ENCODE results near the gene CDH4.

CDH4 gene

DNA sequence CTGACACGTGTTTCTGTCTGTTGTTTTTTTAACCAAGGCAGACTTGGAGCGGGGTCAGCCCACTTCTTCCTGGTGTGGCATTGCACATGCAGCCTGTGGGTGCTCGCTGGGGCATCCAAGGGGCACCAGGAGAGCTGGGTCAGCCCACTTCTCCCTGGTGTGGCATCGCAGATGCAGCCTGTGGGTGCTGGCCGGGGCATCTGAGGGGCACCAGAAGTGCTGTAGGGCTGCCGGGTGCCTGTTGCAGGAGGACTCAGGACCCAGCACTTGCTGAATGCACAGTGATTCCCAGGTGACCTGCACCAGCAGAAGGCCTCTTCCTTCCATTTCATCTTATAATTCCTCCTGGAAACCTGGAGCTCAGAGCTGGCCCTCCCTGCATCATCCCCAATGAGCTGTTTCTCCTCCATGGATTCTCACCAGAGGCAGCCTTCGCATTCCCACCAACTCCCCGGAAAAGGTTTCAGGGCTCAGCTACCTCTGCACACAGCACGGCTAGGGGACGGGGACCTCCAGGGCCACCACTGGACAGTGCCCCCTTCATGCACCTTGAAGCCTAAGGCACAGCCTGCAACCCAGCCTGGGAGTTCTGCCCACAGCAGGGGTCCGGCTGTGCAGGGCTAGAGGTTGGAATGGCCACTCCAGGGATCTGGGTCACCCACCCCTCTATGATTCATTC is 594.8 kb downstream of the CDH4 start:
- H3K4me1 ChIP-seq (ENCODE audit: control insufficient read depth in 1 of 2, insufficient read depth in 2 of 2, low read length in 2 of 2) = no peaks in the 10 kb centered on the region
- no peaks in the 10 kb centered on the region for H3K9me3 ChIP-seq (ENCODE audit: control insufficient read depth in 1 of 2, low read length in 2 of 2)
- no peak overlapping the region for H3K9ac ChIP-seq (ENCODE audit: low read depth in 1 of 2, low read length in 2 of 2)
- no peaks in the 10 kb centered on the region for H3K27me3 ChIP-seq (ENCODE audit: control insufficient read depth in 1 of 2, insufficient read depth in 2 of 2, low read length in 2 of 2)
- no peak overlapping the region for H3K4me3 ChIP-seq (ENCODE audit: low read depth in 1 of 2, low read length in 2 of 2)
- H3K27ac ChIP-seq (ENCODE audit: low read depth, low read length) = no peak overlapping the region
- H3K36me3 ChIP-seq (ENCODE audit: control insufficient read depth in 1 of 2, insufficient read depth in 2 of 2, low read length in 2 of 2) = no peaks in the 10 kb centered on the region

DNA sequence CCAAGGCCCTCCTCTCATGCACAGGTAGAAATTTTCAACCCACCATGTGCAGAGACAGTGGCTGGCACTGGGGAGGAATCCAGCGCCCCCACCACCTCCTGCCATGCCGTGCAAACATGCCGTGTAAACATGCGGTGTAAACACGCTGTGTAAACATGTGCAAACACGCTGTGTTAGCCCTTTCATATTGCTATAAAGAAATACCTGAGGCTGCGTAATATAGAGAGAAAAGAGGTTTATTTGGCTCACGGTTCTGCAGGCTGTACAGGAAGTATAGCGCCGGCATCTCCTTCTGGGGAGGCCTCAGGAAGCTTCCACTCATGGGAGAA is 595.3 kb downstream of the CDH4 start:
- Histone ChIP-seq H3K36me3 (ENCODE audit: control insufficient read depth in 1 of 2, insufficient read depth in 2 of 2, low read length in 2 of 2) (no peaks in the 10 kb centered on the region), H3K4me3 (ENCODE audit: low read depth in 1 of 2, low read length in 2 of 2) (no peak overlapping the region), H3K9me3 (ENCODE audit: control insufficient read depth in 1 of 2, low read length in 2 of 2) (no peaks in the 10 kb centered on the region), H3K4me1 (ENCODE audit: control insufficient read depth in 1 of 2, insufficient read depth in 2 of 2, low read length in 2 of 2) (no peaks in the 10 kb centered on the region), H3K27ac (ENCODE audit: low read depth, low read length) (no peak overlapping the region), H3K9ac (ENCODE audit: low read depth in 1 of 2, low read length in 2 of 2) (no peak overlapping the region), H3K27me3 (ENCODE audit: control insufficient read depth in 1 of 2, insufficient read depth in 2 of 2, low read length in 2 of 2) (no peaks in the 10 kb centered on the region)

DNA sequence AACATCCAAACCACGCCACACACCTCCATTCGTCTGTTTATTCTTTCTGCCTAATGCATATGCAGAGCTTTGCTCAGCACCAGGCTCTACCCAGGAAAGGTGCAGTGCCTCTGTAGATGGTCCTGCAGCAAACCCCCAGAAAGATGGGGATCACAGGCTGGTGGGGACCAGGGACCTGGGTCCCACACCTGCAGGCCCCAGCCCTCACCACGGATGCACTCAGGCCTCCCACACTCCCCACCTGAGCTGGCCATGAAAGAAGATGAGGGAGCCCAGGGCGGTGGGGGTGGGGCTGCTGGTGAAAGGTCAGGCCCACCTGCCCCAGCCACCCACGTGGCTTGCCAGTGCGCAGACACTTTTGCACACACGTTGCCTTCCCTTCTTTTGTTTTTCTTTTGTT is 595.9 kb downstream of the CDH4 start:
- no peak overlapping the region for H3K9ac ChIP-seq (ENCODE audit: low read depth in 1 of 2, low read length in 2 of 2)
- no peaks in the 10 kb centered on the region for H3K4me1 ChIP-seq (ENCODE audit: control insufficient read depth in 1 of 2, insufficient read depth in 2 of 2, low read length in 2 of 2)
- no peak overlapping the region for H3K27ac ChIP-seq (ENCODE audit: low read depth, low read length)
- H3K4me3 ChIP-seq (ENCODE audit: low read depth in 1 of 2, low read length in 2 of 2) = no peak overlapping the region
- H3K9me3 ChIP-seq (ENCODE audit: control insufficient read depth in 1 of 2, low read length in 2 of 2) = no peaks in the 10 kb centered on the region
- H3K27me3 ChIP-seq (ENCODE audit: control insufficient read depth in 1 of 2, insufficient read depth in 2 of 2, low read length in 2 of 2) = no peaks in the 10 kb centered on the region
- H3K36me3 ChIP-seq (ENCODE audit: control insufficient read depth in 1 of 2, insufficient read depth in 2 of 2, low read length in 2 of 2) = no peaks in the 10 kb centered on the region

- H3K4me1 ChIP-seq (ENCODE audit: control insufficient read depth in 1 of 2, insufficient read depth in 2 of 2, low read length in 2 of 2) = no peaks in the 10 kb centered on the region
- H3K9me3 ChIP-seq (ENCODE audit: control insufficient read depth in 1 of 2, low read length in 2 of 2) = no peaks in the 10 kb centered on the region
- H3K9ac ChIP-seq (ENCODE audit: low read depth in 1 of 2, low read length in 2 of 2) = no peak overlapping the region
- H3K27me3 ChIP-seq (ENCODE audit: control insufficient read depth in 1 of 2, insufficient read depth in 2 of 2, low read length in 2 of 2) = no peaks in the 10 kb centered on the region
- no peak overlapping the region for H3K4me3 ChIP-seq (ENCODE audit: low read depth in 1 of 2, low read length in 2 of 2)
- H3K36me3 ChIP-seq (ENCODE audit: control insufficient read depth in 1 of 2, insufficient read depth in 2 of 2, low read length in 2 of 2) = no peaks in the 10 kb centered on the region
- no peak overlapping the region for H3K27ac ChIP-seq (ENCODE audit: low read depth, low read length)
Measured at GRCh38 chr20:61848851-61849250, 596.8 kb downstream of the CDH4 start.

DNA sequence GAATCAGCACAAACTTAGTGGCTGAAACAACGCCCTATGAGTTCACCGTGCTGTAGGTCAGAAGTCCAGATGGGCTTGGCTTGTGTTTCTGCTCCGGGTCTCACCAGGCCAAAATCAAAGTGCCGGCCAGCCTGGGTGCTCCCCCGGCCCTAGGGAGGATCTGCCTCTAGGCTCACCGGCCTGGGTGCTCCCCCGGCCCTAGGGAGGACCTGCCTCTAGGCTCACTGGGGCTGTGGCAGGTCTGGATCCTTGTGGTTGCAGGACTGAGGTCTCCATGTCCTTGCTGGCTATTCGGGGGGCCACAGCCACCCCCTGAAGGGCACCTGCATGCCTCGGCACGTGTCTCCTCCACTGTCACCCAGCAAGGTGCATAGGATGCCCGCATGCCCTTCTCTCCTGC is 597.3 kb downstream of the CDH4 start:
- Histone ChIP-seq H3K9me3 (ENCODE audit: control insufficient read depth in 1 of 2, low read length in 2 of 2) (no peaks in the 10 kb centered on the region), H3K4me1 (ENCODE audit: control insufficient read depth in 1 of 2, insufficient read depth in 2 of 2, low read length in 2 of 2) (no peaks in the 10 kb centered on the region), H3K36me3 (ENCODE audit: control insufficient read depth in 1 of 2, insufficient read depth in 2 of 2, low read length in 2 of 2) (no peaks in the 10 kb centered on the region), H3K27me3 (ENCODE audit: control insufficient read depth in 1 of 2, insufficient read depth in 2 of 2, low read length in 2 of 2) (no peaks in the 10 kb centered on the region), H3K27ac (ENCODE audit: low read depth, low read length) (no peak overlapping the region), H3K4me3 (ENCODE audit: low read depth in 1 of 2, low read length in 2 of 2) (no peak overlapping the region), H3K9ac (ENCODE audit: low read depth in 1 of 2, low read length in 2 of 2) (no peak overlapping the region)

DNA sequence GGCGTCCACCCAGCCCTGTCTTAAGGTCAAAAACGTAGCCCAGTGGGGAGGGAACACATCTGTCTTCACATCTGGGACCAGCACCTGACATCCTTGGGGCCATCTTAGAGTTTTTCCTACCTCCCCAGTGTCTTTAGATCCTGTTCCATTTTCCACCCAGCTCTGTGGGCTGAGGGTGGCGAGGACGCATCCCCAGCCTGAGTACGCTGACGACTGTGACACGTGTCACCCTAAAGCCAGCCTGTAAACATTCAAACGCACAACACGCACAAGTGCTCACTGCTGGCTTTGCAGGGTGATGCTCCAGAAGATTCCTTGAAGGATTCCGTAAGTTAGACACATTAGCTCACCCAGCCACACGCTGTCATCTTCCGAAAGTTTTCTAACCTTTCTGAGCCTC is 597.8 kb downstream of the CDH4 start:
- no peak overlapping the region for H3K9ac ChIP-seq (ENCODE audit: low read depth in 1 of 2, low read length in 2 of 2)
- H3K27me3 ChIP-seq (ENCODE audit: control insufficient read depth in 1 of 2, insufficient read depth in 2 of 2, low read length in 2 of 2) = no peaks in the 10 kb centered on the region
- no peaks in the 10 kb centered on the region for H3K36me3 ChIP-seq (ENCODE audit: control insufficient read depth in 1 of 2, insufficient read depth in 2 of 2, low read length in 2 of 2)
- H3K4me1 ChIP-seq (ENCODE audit: control insufficient read depth in 1 of 2, insufficient read depth in 2 of 2, low read length in 2 of 2) = no peaks in the 10 kb centered on the region
- no peaks in the 10 kb centered on the region for H3K9me3 ChIP-seq (ENCODE audit: control insufficient read depth in 1 of 2, low read length in 2 of 2)
- H3K4me3 ChIP-seq (ENCODE audit: low read depth in 1 of 2, low read length in 2 of 2) = no peak overlapping the region
- no peak overlapping the region for H3K27ac ChIP-seq (ENCODE audit: low read depth, low read length)

DNA sequence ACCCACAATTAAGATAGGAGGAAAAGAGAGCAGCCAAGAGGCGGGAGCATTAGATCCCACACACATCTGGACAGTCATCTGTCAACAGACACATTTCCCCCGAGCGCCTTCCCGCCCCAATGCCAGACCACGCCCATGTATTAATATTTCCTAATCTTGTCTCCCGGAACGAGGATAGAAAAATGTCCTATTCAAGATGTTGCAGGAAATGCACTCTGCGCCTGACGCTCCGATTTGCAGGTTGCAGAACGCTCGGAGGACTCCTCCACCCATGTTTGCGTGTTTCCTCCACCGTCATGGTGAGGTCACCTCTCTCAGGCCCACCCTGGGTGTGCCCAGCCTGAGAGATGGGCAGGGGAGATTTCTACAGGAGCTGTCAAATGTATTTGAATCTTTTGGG is 598.4 kb downstream of the CDH4 start:
- Histone ChIP-seq H3K9me3 (ENCODE audit: control insufficient read depth in 1 of 2, low read length in 2 of 2) (no peaks in the 10 kb centered on the region), H3K9ac (ENCODE audit: low read depth in 1 of 2, low read length in 2 of 2) (no peak overlapping the region), H3K4me1 (ENCODE audit: control insufficient read depth in 1 of 2, insufficient read depth in 2 of 2, low read length in 2 of 2) (no peaks in the 10 kb centered on the region), H3K36me3 (ENCODE audit: control insufficient read depth in 1 of 2, insufficient read depth in 2 of 2, low read length in 2 of 2) (no peaks in the 10 kb centered on the region), H3K4me3 (ENCODE audit: low read depth in 1 of 2, low read length in 2 of 2) (no peak overlapping the region), H3K27ac (ENCODE audit: low read depth, low read length) (no peak overlapping the region), H3K27me3 (ENCODE audit: control insufficient read depth in 1 of 2, insufficient read depth in 2 of 2, low read length in 2 of 2) (no peaks in the 10 kb centered on the region)

DNA sequence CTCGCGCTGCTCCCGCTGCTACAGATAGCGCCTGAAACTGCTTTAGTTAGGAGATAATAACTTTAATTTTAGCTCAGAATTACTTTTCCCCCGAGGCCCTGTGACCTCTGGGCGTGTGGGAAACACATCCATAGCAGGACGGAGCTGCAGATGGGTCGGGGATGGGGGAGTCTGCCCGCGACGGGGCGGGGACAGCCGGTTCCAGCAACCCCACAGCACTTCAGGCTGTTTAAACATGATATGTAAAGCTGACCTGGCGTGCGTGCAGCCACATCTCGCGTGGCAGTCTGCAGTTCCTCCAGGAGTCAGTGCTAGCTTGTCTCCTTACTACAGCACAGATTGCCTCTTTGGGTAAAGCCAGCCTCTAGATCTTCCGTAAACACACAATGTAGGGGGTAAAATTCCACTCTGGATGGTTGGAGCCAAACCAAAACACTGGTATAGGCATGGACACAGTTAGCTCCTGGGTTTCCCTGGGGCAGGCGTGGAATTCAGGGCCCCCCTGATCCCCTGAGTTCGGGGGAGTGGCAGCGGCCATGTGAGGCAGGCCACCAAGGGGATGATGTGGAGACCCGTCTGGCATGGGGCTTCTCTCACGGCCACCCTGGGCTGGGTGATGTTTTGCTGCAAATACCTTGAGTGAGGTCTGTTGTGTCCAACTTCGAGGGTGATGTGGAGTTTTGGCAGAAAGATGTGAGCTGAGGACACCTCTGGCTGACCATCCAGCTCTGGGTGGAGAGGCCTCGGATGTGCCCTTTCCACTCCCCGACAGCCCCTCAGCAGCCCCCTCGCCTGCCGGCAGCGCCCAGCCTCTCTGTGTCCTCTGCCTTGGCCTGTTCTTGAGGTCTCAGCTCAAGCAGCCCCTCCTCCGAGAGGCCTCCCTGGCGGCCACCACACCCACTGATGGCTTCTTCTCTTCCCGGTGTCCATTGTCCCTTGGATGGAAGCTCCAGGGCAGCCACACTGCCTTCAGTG is 599.2 kb downstream of the CDH4 start:
- Histone ChIP-seq H3K4me1 (ENCODE audit: control insufficient read depth in 1 of 2, insufficient read depth in 2 of 2, low read length in 2 of 2) (no peaks in the 10 kb centered on the region), H3K4me3 (ENCODE audit: low read depth in 1 of 2, low read length in 2 of 2) (no peak overlapping the region), H3K9ac (ENCODE audit: low read depth in 1 of 2, low read length in 2 of 2) (no peak overlapping the region), H3K27ac (ENCODE audit: low read depth, low read length) (no peak overlapping the region), H3K27me3 (ENCODE audit: control insufficient read depth in 1 of 2, insufficient read depth in 2 of 2, low read length in 2 of 2) (no peaks in the 10 kb centered on the region), H3K36me3 (ENCODE audit: control insufficient read depth in 1 of 2, insufficient read depth in 2 of 2, low read length in 2 of 2) (no peaks in the 10 kb centered on the region), H3K9me3 (ENCODE audit: control insufficient read depth in 1 of 2, low read length in 2 of 2) (no peaks in the 10 kb centered on the region)

DNA sequence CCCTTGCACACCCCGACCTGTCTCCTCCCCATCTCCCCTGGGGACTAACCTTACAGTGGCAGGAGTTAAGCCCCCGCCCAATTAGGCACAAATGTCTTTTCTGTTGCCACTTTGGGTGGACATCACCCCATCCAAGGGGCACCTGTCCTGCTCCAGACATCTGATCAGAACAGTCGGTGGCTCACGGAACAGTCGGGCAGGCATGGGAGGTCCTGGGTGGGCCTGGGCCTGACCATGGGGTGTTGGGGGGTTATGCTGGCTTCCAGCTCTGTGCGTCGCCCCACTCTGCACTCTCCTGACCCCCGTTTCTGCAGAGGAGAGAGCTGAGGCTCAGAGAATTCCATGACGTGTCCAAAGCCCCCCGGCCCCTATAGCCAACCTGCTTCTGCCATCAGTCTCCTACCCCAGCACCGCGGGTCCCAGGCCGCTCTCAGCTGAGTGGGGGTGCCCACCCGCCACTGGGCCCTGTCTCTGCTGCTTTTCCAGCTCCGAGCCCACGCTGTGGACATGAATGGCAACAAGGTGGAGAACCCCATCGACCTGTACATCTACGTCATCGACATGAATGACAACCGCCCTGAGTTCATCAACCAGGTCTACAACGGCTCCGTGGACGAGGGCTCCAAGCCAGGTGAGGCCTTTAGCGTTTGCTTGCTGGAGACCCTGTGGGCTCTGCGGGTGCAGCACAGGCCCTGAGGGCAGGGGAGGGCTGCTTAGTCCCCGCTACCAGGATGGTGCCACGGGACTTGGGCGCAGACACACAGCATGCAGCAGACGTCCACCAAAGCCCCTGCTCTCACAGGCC is 600.4 kb downstream of the CDH4 start:
- Histone ChIP-seq H3K27me3 (ENCODE audit: control insufficient read depth in 1 of 2, insufficient read depth in 2 of 2, low read length in 2 of 2) (no peaks in the 10 kb centered on the region), H3K9me3 (ENCODE audit: control insufficient read depth in 1 of 2, low read length in 2 of 2) (no peaks in the 10 kb centered on the region), H3K27ac (ENCODE audit: low read depth, low read length) (no peak overlapping the region), H3K4me3 (ENCODE audit: low read depth in 1 of 2, low read length in 2 of 2) (no peak overlapping the region), H3K4me1 (ENCODE audit: control insufficient read depth in 1 of 2, insufficient read depth in 2 of 2, low read length in 2 of 2) (no peaks in the 10 kb centered on the region), H3K9ac (ENCODE audit: low read depth in 1 of 2, low read length in 2 of 2) (no peak overlapping the region), H3K36me3 (ENCODE audit: control insufficient read depth in 1 of 2, insufficient read depth in 2 of 2, low read length in 2 of 2) (no peaks in the 10 kb centered on the region)
